Urinary bladder (tissue), 4 donors: ENCODE data around the gene DSTN. TPM values are rescaled to one million over a fixed set of nuclear protein-coding genes. Genes with fewer than 3 reads are reported as not detected.

Experiments used
- DNase-seq: peaks from one replicate; pipeline ENCODE4 v3.0.0-alpha.2; 2015; ENCODE audit errors: extremely low spot score
- H3K27ac ChIP-seq: one replicate; pipeline ENCODE4 v1.5.1; 2013; ENCODE audit warnings: low read depth, mild to moderate bottlenecking, moderate library complexity
- H3K36me3 ChIP-seq: one replicate; pipeline ENCODE4 v1.6.1; 2013; ENCODE audit warnings: mild to moderate bottlenecking, moderate library complexity; ENCODE audit not compliant: insufficient read depth
- H3K4me1 ChIP-seq: one replicate; pipeline ENCODE4 v1.6.1; 2013; ENCODE audit warnings: mild to moderate bottlenecking, moderate library complexity; ENCODE audit not compliant: insufficient read depth
- H3K4me3 ChIP-seq: one replicate; pipeline ENCODE4 v1.5.1; 2013; ENCODE audit warnings: low read depth, low read length
- WGBS: extraction: QIAGEN DNeasy Blood & Tissue Kit; methylation state at CpG from one replicate; pipeline ENCODE4 v1.1.7; 2013; 5-methylcytosine and 5-hydroxymethylcytosine counted together
- polyA plus RNA-seq: library from polyadenylated mRNA; stranded (reverse); fragments of 200-250 nt; gene quantifications from one replicate; pipeline ENCODE4 v1.2.3, GENCODE V29; 2013
- total RNA-seq: library from RNA; depleted of rRNA; stranded (reverse); fragments of >200 nt; gene quantifications from one replicate; pipeline ENCODE4 v1.2.3, GENCODE V29; 2014
- donor health status: healthy with polysubstance abuse.
- donor health status: healthy.

Gene DSTN
- total and polyA plus RNA-seq, 2 donors = 589 to 2,115 TPM

GRCh38 chr20:17622086-17622850 is 52.4 kb downstream of the DSTN start:
- Histone ChIP-seq H3K4me3 (no peak overlapping the region), H3K36me3 (peaks cover 3% of the 10 kb centered on the region), H3K4me1 (no peaks in the 10 kb centered on the region), H3K27ac (no peak overlapping the region)
- no peak for DNase-seq
- 84% methylated on average over 11 of the region's 11 CpGs for WGBS

- peaks cover 3% of the 10 kb centered on the region for H3K36me3 ChIP-seq
- H3K27ac ChIP-seq = no peak overlapping the region
- DNase-seq = no peak
- 92% methylated on average over 9 of the region's 9 CpGs for WGBS
- no peaks in the 10 kb centered on the region for H3K4me1 ChIP-seq
- H3K4me3 ChIP-seq = no peak overlapping the region
These were observed 53.1 kb downstream of the DSTN start for GRCh38 chr20:17622851-17623508.

DNA sequence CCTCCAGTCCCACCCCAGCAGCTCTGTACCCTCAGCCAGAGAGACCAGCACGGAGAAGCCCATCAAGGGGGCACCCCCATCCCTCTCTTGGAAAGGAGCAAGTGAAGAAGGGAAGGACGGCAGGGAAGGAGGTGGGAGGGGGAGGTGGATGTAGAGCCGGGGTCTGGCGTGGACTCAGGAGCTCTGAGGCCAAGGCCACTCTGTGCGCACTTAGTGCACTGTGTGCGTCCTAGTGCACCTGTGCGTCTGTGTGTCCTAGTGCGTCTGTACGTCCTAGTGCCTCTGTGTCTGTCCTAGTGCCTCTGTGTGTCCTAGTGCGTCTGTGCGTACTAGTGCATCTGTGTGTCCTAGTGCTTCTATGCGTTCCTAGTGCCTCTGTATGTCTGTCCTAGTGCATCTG is 54.2 kb downstream of the DSTN start:
- Histone ChIP-seq H3K4me3 (no peak overlapping the region), H3K36me3 (peaks cover 3% of the 10 kb centered on the region), H3K27ac (no peak overlapping the region), H3K4me1 (no peaks in the 10 kb centered on the region)
- WGBS = 91% methylated on average over 12 of the region's 12 CpGs
- no peak for DNase-seq

DNA sequence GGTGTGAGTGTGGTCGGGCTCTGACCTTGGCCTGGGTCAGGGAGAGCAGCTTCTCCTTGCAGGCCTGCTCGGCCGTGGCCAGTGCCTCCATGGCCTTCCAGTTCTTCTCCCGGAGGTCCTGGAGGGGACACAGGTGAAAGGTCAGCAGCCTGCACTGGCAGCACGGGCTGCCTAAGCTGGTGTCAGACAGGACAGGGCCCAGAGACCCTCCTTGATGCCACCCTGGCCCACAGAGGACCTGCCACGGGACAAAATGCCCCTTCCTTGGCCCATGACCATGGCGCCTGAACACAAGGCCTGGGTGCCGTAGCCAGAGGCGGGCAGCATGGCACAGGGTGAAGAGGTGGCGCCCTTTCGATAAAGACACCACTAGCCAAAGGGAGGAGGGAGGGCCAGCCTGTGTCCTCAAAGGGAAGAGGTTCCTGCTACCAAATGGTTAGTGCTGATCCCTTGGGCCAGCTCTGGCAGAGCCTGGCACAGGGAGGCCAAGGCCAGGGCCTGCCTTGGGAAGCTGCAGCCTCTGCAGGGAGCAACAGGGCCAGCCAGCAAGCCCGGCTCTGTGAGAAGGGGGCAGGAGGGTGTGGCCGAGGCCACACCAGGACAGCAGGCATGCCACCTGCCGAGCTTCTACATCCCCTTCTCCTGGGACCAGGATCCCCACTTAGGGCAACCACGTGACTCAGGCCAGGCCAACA is 54.8 kb downstream of the DSTN start:
- peaks cover 5% of the 10 kb centered on the region for H3K36me3 ChIP-seq
- no peak for DNase-seq
- H3K27ac ChIP-seq = no peak overlapping the region
- 89% methylated on average over 15 of the region's 15 CpGs for WGBS
- H3K4me3 ChIP-seq = no peak overlapping the region
- no peaks in the 10 kb centered on the region for H3K4me1 ChIP-seq

DNA sequence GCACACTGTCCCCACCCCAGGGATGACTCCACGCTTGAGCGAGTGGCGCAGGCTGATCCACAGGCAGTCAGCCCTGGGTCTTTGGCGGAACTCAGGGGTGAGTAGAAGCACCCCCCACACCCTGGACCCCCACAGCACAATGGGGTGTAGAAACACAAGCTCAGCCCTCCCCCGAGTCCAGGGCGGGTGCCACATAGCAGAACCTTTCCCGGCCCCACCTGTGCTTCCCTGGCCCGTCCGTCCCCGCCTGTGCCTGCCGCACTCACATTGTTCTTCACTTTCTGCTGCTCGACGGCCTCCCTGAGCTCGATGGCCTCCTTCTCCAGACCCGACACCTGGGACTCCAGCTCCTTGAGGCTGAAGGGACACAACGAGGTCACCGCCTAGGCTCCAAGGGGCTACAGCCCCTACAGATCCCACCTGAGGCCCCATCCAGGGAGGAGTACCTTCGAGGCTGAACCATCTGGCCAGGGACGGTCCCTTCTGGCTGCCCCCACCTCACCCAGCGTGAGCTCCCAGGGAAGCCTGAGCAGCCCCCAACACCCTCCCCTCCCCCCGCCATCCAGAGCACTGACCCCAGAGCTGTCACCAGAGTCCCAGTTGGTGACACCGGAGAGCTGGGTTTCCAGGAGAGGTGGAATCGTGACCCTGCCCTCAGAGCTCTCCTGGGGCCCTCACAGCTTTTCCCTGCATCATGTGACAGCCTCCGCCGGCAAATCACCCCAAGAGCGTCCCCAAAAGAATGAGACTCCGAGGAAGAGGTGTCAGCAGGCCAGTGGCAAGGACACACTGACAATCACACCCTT is 55.6 kb downstream of the DSTN start:
- peaks cover 6% of the 10 kb centered on the region for H3K36me3 ChIP-seq
- WGBS = 91% methylated on average over 27 of the region's 27 CpGs

GRCh38 chr20:17626217-17627007 is 56.5 kb downstream of the DSTN start:
- H3K4me3 ChIP-seq = no peak overlapping the region
- peaks cover 6% of the 10 kb centered on the region for H3K36me3 ChIP-seq
- 72% methylated on average over 18 of the region's 18 CpGs for WGBS
- DNase-seq = no peak
- H3K4me1 ChIP-seq = no peaks in the 10 kb centered on the region
- H3K27ac ChIP-seq = peak overlapping the region; percentile 33

More for the DNA sequence above, 55.6 kb downstream of the DSTN start:
- no peak overlapping the region for H3K4me3 ChIP-seq
- DNase-seq = no peak
- no peak overlapping the region for H3K27ac ChIP-seq
- H3K4me1 ChIP-seq = no peaks in the 10 kb centered on the region

DNA sequence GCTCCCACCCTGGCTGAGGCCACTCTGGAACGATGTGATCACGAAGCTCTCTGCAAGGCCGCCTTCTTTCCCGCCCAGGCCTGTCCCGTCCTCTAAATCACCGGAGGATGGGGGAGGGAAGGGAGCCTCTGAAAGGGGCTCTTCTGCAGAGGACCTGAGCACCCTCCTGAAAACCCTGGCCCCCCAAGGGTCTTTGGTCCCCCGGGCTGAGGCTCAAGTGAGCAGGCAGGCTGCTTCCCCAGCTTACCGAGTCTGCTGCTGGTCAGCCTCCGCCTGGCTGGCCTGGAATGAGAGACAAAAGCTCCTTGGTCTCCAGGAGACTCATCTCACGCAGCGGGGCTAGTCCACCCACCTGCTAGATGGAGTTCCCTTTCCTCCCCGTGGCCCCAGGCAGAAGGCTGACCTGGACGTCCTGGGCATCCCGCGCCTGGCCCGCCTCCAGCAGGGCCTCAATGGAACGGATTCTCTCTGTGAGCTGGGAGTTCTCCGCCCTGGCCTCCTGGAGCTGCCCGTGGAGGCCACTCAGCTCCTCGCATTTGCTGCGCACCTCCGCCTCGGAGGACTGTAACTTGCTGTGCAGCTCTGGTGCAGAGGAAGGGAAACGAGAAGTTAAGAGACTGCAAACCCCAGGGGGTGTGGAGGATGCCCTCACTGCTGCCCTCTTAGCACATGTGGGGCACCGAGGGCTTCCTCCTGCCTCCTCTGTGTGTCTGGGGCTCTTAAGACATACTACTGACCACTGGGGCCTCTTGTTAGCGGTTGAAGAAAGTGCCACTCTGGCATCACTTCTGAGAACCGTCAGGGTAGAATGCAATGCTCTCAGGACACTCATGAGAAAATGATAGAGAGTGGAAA is 57.5 kb downstream of the DSTN start:
- WGBS = 80% methylated on average over 27 of the region's 27 CpGs
- peaks cover 6% of the 10 kb centered on the region for H3K36me3 ChIP-seq
- no peak for DNase-seq
- H3K27ac ChIP-seq = peak overlapping the region; percentile 33
- H3K4me1 ChIP-seq = no peaks in the 10 kb centered on the region
- H3K4me3 ChIP-seq = no peak overlapping the region

GRCh38 chr20:17628101-17628841 is 58.4 kb downstream of the DSTN start:
- H3K36me3 ChIP-seq = peaks cover 6% of the 10 kb centered on the region
- no peak for DNase-seq
- no peaks in the 10 kb centered on the region for H3K4me1 ChIP-seq
- H3K27ac ChIP-seq = no peak overlapping the region
- WGBS = 87% methylated on average over 18 of the region's 18 CpGs
- no peak overlapping the region for H3K4me3 ChIP-seq

DNA sequence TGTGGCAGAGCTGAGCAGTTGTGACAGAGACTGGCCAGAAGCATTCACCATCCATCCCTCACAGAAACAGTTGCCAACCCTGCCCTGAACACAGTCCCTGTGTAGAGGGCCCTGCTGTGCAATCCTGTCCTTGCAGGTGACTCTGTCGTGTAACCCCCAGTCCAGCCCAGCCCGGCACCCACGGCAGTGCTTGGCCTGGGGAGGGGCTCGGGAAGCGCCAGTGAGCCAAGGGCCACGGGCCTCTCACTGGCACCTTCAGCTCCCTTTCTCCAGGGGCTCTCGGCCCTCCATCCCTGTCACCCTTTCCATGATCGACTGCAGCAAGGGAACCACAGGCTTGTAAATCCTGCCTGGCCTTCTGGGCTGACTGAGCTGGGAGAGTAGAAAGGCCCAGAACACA is 59.1 kb downstream of the DSTN start:
- no peak overlapping the region for H3K4me3 ChIP-seq
- 84% methylated on average over 8 of the region's 8 CpGs for WGBS
- H3K36me3 ChIP-seq = peaks cover 6% of the 10 kb centered on the region
- DNase-seq = no peak
- no peaks in the 10 kb centered on the region for H3K4me1 ChIP-seq
- no peak overlapping the region for H3K27ac ChIP-seq

- 91% methylated on average over 21 of the region's 21 CpGs for WGBS
- H3K27ac ChIP-seq = no peak overlapping the region
- no peak for DNase-seq
- peaks cover 5% of the 10 kb centered on the region for H3K36me3 ChIP-seq
- H3K4me3 ChIP-seq = no peak overlapping the region
- no peaks in the 10 kb centered on the region for H3K4me1 ChIP-seq
These were observed 59.8 kb downstream of the DSTN start for GRCh38 chr20:17629678-17630089.

DNA sequence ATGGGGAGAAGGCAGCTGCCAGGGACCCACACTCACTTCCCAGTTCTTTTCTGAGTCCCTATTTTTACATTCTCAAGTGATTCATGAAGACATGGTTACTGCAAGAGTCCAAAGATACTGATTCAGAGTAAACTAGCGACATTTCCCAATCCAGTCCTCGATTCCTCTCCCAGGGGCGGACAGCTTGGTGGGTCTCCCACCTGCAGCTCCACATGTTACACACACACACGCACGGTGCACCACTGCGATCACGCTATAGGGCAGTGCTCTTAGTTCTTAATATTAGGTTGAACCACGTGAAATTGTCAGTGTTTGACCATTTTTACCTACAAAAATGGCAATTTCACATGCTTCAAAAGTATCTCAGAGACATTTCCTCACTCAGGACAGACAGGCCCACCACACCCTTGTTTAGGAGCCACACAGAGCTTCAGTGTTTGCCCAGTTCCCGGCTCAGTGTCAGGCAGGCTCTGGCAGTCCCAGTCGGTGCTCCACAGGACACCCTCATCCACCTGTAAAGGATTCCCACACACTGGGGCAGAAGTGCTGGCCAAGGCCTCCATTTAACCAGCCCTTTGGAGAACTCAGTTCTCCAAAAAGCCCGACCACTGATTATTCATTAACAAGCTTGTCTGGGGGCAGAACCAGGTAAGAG is 60.4 kb downstream of the DSTN start:
- Histone ChIP-seq H3K4me1 (no peaks in the 10 kb centered on the region), H3K36me3 (peaks cover 3% of the 10 kb centered on the region), H3K4me3 (no peak overlapping the region), H3K27ac (no peak overlapping the region)
- no peak for DNase-seq
- WGBS = 88% methylated on average over 11 of the region's 11 CpGs
